Body of pancreas (tissue), 4 donors: ENCODE results near the gene HBQ1. TPM values are rescaled to one million over a fixed set of nuclear protein-coding genes. Genes with fewer than 3 reads are reported as not detected.

Experiments
- ATAC-seq: fragments of 150-250 bp; one replicate; pipeline ENCODE4 v1.9.1; 2016
- DNase-seq, 4 donors: peaks; one replicate each; pipeline ENCODE4 v3.0.0-alpha.2; 2019
- H3K27ac ChIP-seq, 4 donors: fragments of 200-600 bp; sonication (generic); 1 replicate in 3 of 4; 2 replicates in 1 of 4; pipeline versions ENCODE4 v1.5.1 to v1.6.1; 2016 to 2019; ENCODE audit warnings: mild to moderate bottlenecking in 1 of 4, mixed read lengths in 1 of 4, moderate library complexity in 1 of 4
- H3K27me3 ChIP-seq, 2 donors: fragments of 200-600 bp; sonication (generic); one replicate each; pipeline ENCODE4 v1.6.0; 2016; ENCODE audit warnings: mild to moderate bottlenecking in 1 of 2
- H3K36me3 ChIP-seq, 2 donors: fragments of 200-600 bp; sonication (generic); replicated peaks in 1 of 2; 2 replicates each; pipeline ENCODE4 v1.5.1; 2016; ENCODE audit warnings: low read depth in 2 of 2; ENCODE audit not compliant: insufficient read depth in 1 of 2
- H3K4me1 ChIP-seq: fragments of 200-600 bp; sonication (generic); one replicate; pipeline ENCODE4 v1.6.0; 2016
- H3K4me3 ChIP-seq, 2 donors: fragments of 200-600 bp; sonication (generic); 1 replicate in 1 of 2; 2 replicates in 1 of 2; pipeline ENCODE4 v1.5.1; 2016 to 2019
- H3K9me3 ChIP-seq, 3 donors: fragments of 200-600 bp; sonication (generic); 1 replicate in 2 of 3; 2 replicates in 1 of 3; pipeline ENCODE4 v1.5.1; 2016
- CTCF ChIP-seq, 7 experiments: fragments of 450-650 bp in 4 of 7; fragments of 200-600 bp in 3 of 7; sonication (generic) in 3 of 7; IDR thresholded peaks; one replicate each; pipeline ENCODE4 v1.5.1; 2016 to 2019; ENCODE audit warnings: antibody characterized with exemption in 7 of 7
- POLR2A ChIP-seq, 3 donors: fragments of 450-650 bp; IDR thresholded peaks; one replicate each; pipeline ENCODE4 v1.6.1; 2016; ENCODE audit warnings: antibody characterized with exemption in 3 of 3, mild to moderate bottlenecking in 2 of 3
- WGBS, 2 donors: methylation state at CpG; one replicate each; pipeline ENCODE4 v1.1.5; 2017; 5-methylcytosine and 5-hydroxymethylcytosine counted together
- intact Hi-C: fragments of 100-400 bp; cut with DNase I; formaldehyde crosslinking; loops from one replicate; pipeline ENCODE4 v1.15.1; 2023
- total RNA-seq, 2 donors: library from RNA; depleted of rRNA; stranded (reverse); fragments of >200 nt; gene quantifications; one replicate each; pipeline ENCODE4 v1.1.0, GENCODE V29; 2016

HBQ1 gene
- total RNA-seq = not detected

- 15 to 33% methylated on average over 8 to 31 of the region's 59 CpGs for WGBS, 2 donors
- intact Hi-C loops = no loop called here
- DNase-seq (no peak), ATAC-seq (no peak)
- Histone ChIP-seq H3K4me1 (peaks cover 18% of the 10 kb centered on the region), H3K27me3 (peaks cover 4 to 21% of the 10 kb centered on the region in 2 donors), H3K9me3 (no peaks in the 10 kb centered on the region), H3K4me3 (no peak within 1 kb of the TSS), H3K27ac (no peak within 1 kb of the TSS), H3K36me3 (no peaks in the 10 kb centered on the region)
- TF ChIP-seq CTCF (IDR thresholded peaks at IDR 0.05) (peak in 1 of 7 experiments; percentile 18), POLR2A (IDR thresholded peaks at IDR 0.05) (no peak)
Observed at GRCh38 chr16:180101-180675, at the start of gene HBQ1. TSS of gene HBQ1 (plus strand) at chr16:180459. CDS start at chr16:180487, 28 bp downstream.

GRCh38 chr16:130533-131173, 49.6 kb upstream of the HBQ1 start:
- no peaks in the 10 kb centered on the region for H3K4me1 ChIP-seq
- intact Hi-C loops = no loop called here
- no peak for DNase-seq
- no peak for TF ChIP-seq CTCF (IDR thresholded peaks at IDR 0.05)
- no peak for TF ChIP-seq POLR2A (IDR thresholded peaks at IDR 0.05)
- ATAC-seq = no peak
- no peak overlapping the region for H3K27ac ChIP-seq
- H3K4me3 ChIP-seq = no peak overlapping the region
- no peaks in the 10 kb centered on the region for H3K27me3 ChIP-seq
- H3K9me3 ChIP-seq = no peaks in the 10 kb centered on the region
- 82 to 86% methylated on average over 15 of the region's 15 CpGs for WGBS, 2 donors
- H3K36me3 ChIP-seq = no peaks in the 10 kb centered on the region

GRCh38 chr16:132120-132519, 48.1 kb upstream of the HBQ1 start:
- WGBS, 2 donors = 86 to 92% methylated on average over 7 of the region's 7 CpGs
- no peak overlapping the region for H3K27ac ChIP-seq
- H3K27me3 ChIP-seq = no peaks in the 10 kb centered on the region
- DNase-seq = no peak
- intact Hi-C loops = no loop called here
- peaks cover 2% of the 10 kb centered on the region for H3K4me1 ChIP-seq
- no peak for ATAC-seq
- H3K4me3 ChIP-seq = no peak overlapping the region
- H3K9me3 ChIP-seq = no peaks in the 10 kb centered on the region
- TF ChIP-seq POLR2A (IDR thresholded peaks at IDR 0.05) (no peak), CTCF (IDR thresholded peaks at IDR 0.05) (no peak)
- H3K36me3 ChIP-seq = no peaks in the 10 kb centered on the region

GRCh38 chr16:133716-134115, 46.5 kb upstream of the HBQ1 start:
- no peak for DNase-seq
- WGBS, 2 donors = 80 to 89% methylated on average over 2 of the region's 2 CpGs
- Histone ChIP-seq H3K27ac (no peak overlapping the region), H3K27me3 (no peaks in the 10 kb centered on the region), H3K36me3 (no peaks in the 10 kb centered on the region), H3K4me3 (no peak overlapping the region), H3K9me3 (no peaks in the 10 kb centered on the region), H3K4me1 (peaks cover 7% of the 10 kb centered on the region)
- no peak for ATAC-seq
- intact Hi-C loops = no loop called here
- TF ChIP-seq POLR2A (IDR thresholded peaks at IDR 0.05) (no peak), CTCF (IDR thresholded peaks at IDR 0.05) (no peak)

- Histone ChIP-seq H3K9me3 (no peaks in the 10 kb centered on the region), H3K4me1 (peaks cover 14% of the 10 kb centered on the region), H3K36me3 (no peaks in the 10 kb centered on the region), H3K27ac (peak overlapping the region in 3 of 4 donors; percentile 55 to 66 (median 65)), H3K27me3 (no peaks in the 10 kb centered on the region), H3K4me3 (peak overlapping the region; percentile 23 to 81)
- ATAC-seq (no peak), DNase-seq (peak in 3 of 4 donors; percentile 4 to 28 (median 11))
- WGBS, 2 donors = 1% methylated on average over 17 to 19 of the region's 30 CpGs
- TF ChIP-seq POLR2A (IDR thresholded peaks at IDR 0.05) = no peak
- TF ChIP-seq CTCF (IDR thresholded peaks at IDR 0.05) = no peak
- intact Hi-C loops = no loop called here
Observed at GRCh38 chr16:138049-138417, 42.2 kb upstream of the HBQ1 start.
